Activated CD4-positive, alpha-beta T cell treated with anti-CD3 and anti-CD28 coated beads, Interleukin-2, amount 10 ng/mL, durations not matched to agents 24 days and 14 days (primary cell): ENCODE measurements around the gene APBA3. TPM values are rescaled to one million over a fixed set of nuclear protein-coding genes. Genes with fewer than 3 reads are reported as not detected.

ENCODE experiments used
- DNase-seq: peaks from one replicate; pipeline ENCODE4 v3.0.0; 2022
- H3K27ac Mint-ChIP-seq: one replicate; pipeline ENCODE4 v1.8.0; 2022; ENCODE audit warnings: mild to moderate bottlenecking, mixed read lengths
- H3K27me3 Mint-ChIP-seq: one replicate; pipeline ENCODE4 v1.8.0; 2022; ENCODE audit warnings: mixed read lengths
- H3K36me3 Mint-ChIP-seq: one replicate; pipeline ENCODE4 v1.8.0; 2022; ENCODE audit warnings: low read depth, mild to moderate bottlenecking, mixed read lengths
- H3K4me1 Mint-ChIP-seq: one replicate; pipeline ENCODE4 v1.8.0; 2021; ENCODE audit warnings: mixed read lengths
- H3K4me3 Mint-ChIP-seq: one replicate; pipeline ENCODE4 v1.8.0; 2022; ENCODE audit warnings: mild to moderate bottlenecking, moderate library complexity, mixed read lengths
- H3K9me3 Mint-ChIP-seq: one replicate; pipeline ENCODE4 v1.8.0; 2021; ENCODE audit warnings: mixed read lengths
- intact Hi-C: fragments of 100-400 bp; cut with micrococcal nuclease; formaldehyde crosslinking; loops from one replicate; pipeline ENCODE4 v1.15.1; 2023
- total RNA-seq: library from RNA; stranded (reverse); gene quantifications from 2 replicates; pipeline ENCODE4 v1.2.3, GENCODE V29; 2022

Gene APBA3
- total RNA-seq, 1 donor from 2014 or later, result 41.5 TPM

- Mint-ChIP-seq H3K4me3 (no peak overlapping the region), H3K4me1 (peaks cover 3% of the 10 kb centered on the region), H3K36me3 (peaks cover 28% of the 10 kb centered on the region), H3K27me3 (peaks cover 7% of the 10 kb centered on the region), H3K9me3 (peaks cover 12% of the 10 kb centered on the region), H3K27ac (no peak overlapping the region)
- intact Hi-C loops, result no loop called here
- no peak for DNase-seq
Observed at GRCh38 chr19:3782330-3782729, 20.8 kb upstream of the APBA3 start.

- peaks cover 28% of the 10 kb centered on the region for H3K36me3 Mint-ChIP-seq
Observed at GRCh38 chr19:3781603-3782002, 20.1 kb upstream of the APBA3 start.

GRCh38 chr19:3780786-3781304, 19.4 kb upstream of the APBA3 start:
- H3K27ac Mint-ChIP-seq, result no peak overlapping the region
- H3K9me3 Mint-ChIP-seq, result peaks cover 12% of the 10 kb centered on the region
- no peak overlapping the region for H3K4me3 Mint-ChIP-seq
- H3K4me1 Mint-ChIP-seq, result peaks cover 3% of the 10 kb centered on the region
- intact Hi-C loops, result no loop called here
- peaks cover 2% of the 10 kb centered on the region for H3K27me3 Mint-ChIP-seq
- H3K36me3 Mint-ChIP-seq, result peaks cover 29% of the 10 kb centered on the region
- no peak for DNase-seq

More at GRCh38 chr19:3781603-3782002, 20.1 kb upstream of the APBA3 start:
- intact Hi-C loops, result no loop called here
- Mint-ChIP-seq H3K27me3 (peaks cover 3% of the 10 kb centered on the region), H3K4me3 (no peak overlapping the region), H3K4me1 (peaks cover 3% of the 10 kb centered on the region), H3K27ac (no peak overlapping the region), H3K9me3 (peaks cover 12% of the 10 kb centered on the region)
- no peak for DNase-seq

GRCh38 chr19:3778899-3779723, 17.6 kb upstream of the APBA3 start:
- Mint-ChIP-seq H3K27me3 (no peaks in the 10 kb centered on the region), H3K36me3 (peaks cover 26% of the 10 kb centered on the region), H3K4me3 (no peak overlapping the region), H3K9me3 (peaks cover 12% of the 10 kb centered on the region), H3K4me1 (no peaks in the 10 kb centered on the region), H3K27ac (no peak overlapping the region)
- no peak for DNase-seq
- intact Hi-C loops, result no loop called here

- H3K36me3 Mint-ChIP-seq, result peaks cover 23% of the 10 kb centered on the region
- intact Hi-C loops, result no loop called here
- H3K9me3 Mint-ChIP-seq, result peaks cover 12% of the 10 kb centered on the region
- H3K27ac Mint-ChIP-seq, result no peak overlapping the region
- no peaks in the 10 kb centered on the region for H3K27me3 Mint-ChIP-seq
- H3K4me1 Mint-ChIP-seq, result no peaks in the 10 kb centered on the region
- DNase-seq, result no peak
- no peak overlapping the region for H3K4me3 Mint-ChIP-seq
Observed at GRCh38 chr19:3778104-3778867, 16.8 kb upstream of the APBA3 start.

- Mint-ChIP-seq H3K4me1 (no peaks in the 10 kb centered on the region), H3K27me3 (no peaks in the 10 kb centered on the region), H3K27ac (no peak overlapping the region), H3K36me3 (peaks cover 10% of the 10 kb centered on the region), H3K9me3 (peaks cover 3% of the 10 kb centered on the region), H3K4me3 (no peak overlapping the region)
- DNase-seq, result no peak
- intact Hi-C loops, result no loop called here
Observed at GRCh38 chr19:3776479-3777040, 15.1 kb upstream of the APBA3 start.

GRCh38 chr19:3775831-3776230, 14.3 kb upstream of the APBA3 start:
- H3K27ac Mint-ChIP-seq, result no peak overlapping the region
- H3K9me3 Mint-ChIP-seq, result no peaks in the 10 kb centered on the region
- peaks cover 3% of the 10 kb centered on the region for H3K36me3 Mint-ChIP-seq
- intact Hi-C loops, result no loop called here
- no peaks in the 10 kb centered on the region for H3K4me1 Mint-ChIP-seq
- H3K27me3 Mint-ChIP-seq, result no peaks in the 10 kb centered on the region
- H3K4me3 Mint-ChIP-seq, result no peak overlapping the region
- no peak for DNase-seq

- no peak for DNase-seq
- Mint-ChIP-seq H3K4me3 (no peak overlapping the region), H3K36me3 (peaks cover 2% of the 10 kb centered on the region), H3K27ac (no peak overlapping the region), H3K4me1 (no peaks in the 10 kb centered on the region), H3K9me3 (no peaks in the 10 kb centered on the region), H3K27me3 (no peaks in the 10 kb centered on the region)
- intact Hi-C loops, result no loop called here
Observed at GRCh38 chr19:3775374-3775711, 13.9 kb upstream of the APBA3 start.

GRCh38 chr19:3774621-3775373, 13.3 kb upstream of the APBA3 start:
- H3K4me1 Mint-ChIP-seq, result no peaks in the 10 kb centered on the region
- no peak overlapping the region for H3K27ac Mint-ChIP-seq
- DNase-seq, result no peak
- intact Hi-C loops, result no loop called here
- H3K4me3 Mint-ChIP-seq, result no peak overlapping the region
- H3K27me3 Mint-ChIP-seq, result no peaks in the 10 kb centered on the region
- no peaks in the 10 kb centered on the region for H3K9me3 Mint-ChIP-seq
- H3K36me3 Mint-ChIP-seq, result peaks cover 2% of the 10 kb centered on the region

- no peak for DNase-seq
- Mint-ChIP-seq H3K4me3 (no peak overlapping the region), H3K27ac (no peak overlapping the region), H3K36me3 (peaks cover 2% of the 10 kb centered on the region), H3K27me3 (no peaks in the 10 kb centered on the region), H3K4me1 (no peaks in the 10 kb centered on the region), H3K9me3 (no peaks in the 10 kb centered on the region)
- intact Hi-C loops, result no loop called here
Observed at GRCh38 chr19:3773814-3774515, 12.5 kb upstream of the APBA3 start.

- H3K27me3 Mint-ChIP-seq, result no peaks in the 10 kb centered on the region
- no peak within 1 kb of the TSS for H3K27ac Mint-ChIP-seq
- H3K4me3 Mint-ChIP-seq, result no peak within 1 kb of the TSS
- no peaks in the 10 kb centered on the region for H3K4me1 Mint-ChIP-seq
- no peak for DNase-seq
- H3K36me3 Mint-ChIP-seq, result peaks cover 11% of the 10 kb centered on the region
- intact Hi-C loops, result no loop called here
- no peaks in the 10 kb centered on the region for H3K9me3 Mint-ChIP-seq
Observed at GRCh38 chr19:3771906-3772455, 10.5 kb upstream of the APBA3 start, which contains the start of gene RAX2. Gene RAX2 (minus strand): TSS chr19:3772228. CDS start chr19:3771742, 486 bp downstream.

GRCh38 chr19:3771000-3771905, 9.8 kb upstream of the APBA3 start:
- Mint-ChIP-seq H3K9me3 (no peaks in the 10 kb centered on the region), H3K4me1 (peaks cover 5% of the 10 kb centered on the region), H3K4me3 (no peak overlapping the region), H3K27me3 (no peaks in the 10 kb centered on the region), H3K27ac (no peak overlapping the region), H3K36me3 (peaks cover 16% of the 10 kb centered on the region)
- DNase-seq, result no peak
- intact Hi-C loops, result no loop called here
